HEK293 (cell line): ENCODE data around the gene SLC25A13.

ENCODE experiments used
- CTCF ChIA-PET: fragments of 350-600 bp; formaldehyde crosslinking; extraction: SDS; loops from one replicate; lab custom pipeline; 2021; ENCODE audit warnings: antibody characterized with exemption; lab: Yijun Ruan, JAX
- POLR2A ChIA-PET: fragments of 300-600 bp; formaldehyde crosslinking; extraction: SDS; loops from one replicate; lab custom pipeline; 2020; ENCODE audit warnings: antibody characterized with exemption, inconsistent platforms; lab: Yijun Ruan, JAX
- H3K27ac ChIP-seq: fragments of 200-500 bp; sonication (Bioruptor generic); 2 replicates; pipeline ENCODE4 v1.5.1; 2014; ENCODE audit warnings: low read depth, low read length, control low read depth, inconsistent platforms; ENCODE audit errors: extremely low read depth
- H3K36me3 ChIP-seq, 2 experiments: fragments of 200-500 bp in 1 of 2; sonication (Bioruptor generic) in 1 of 2; 1 replicate in 1 of 2; 2 replicates in 1 of 2; pipeline ENCODE4 v1.5.1; 2014 to 2017; ENCODE audit warnings: inconsistent platforms in 2 of 2, low read length in 2 of 2; ENCODE audit not compliant: control insufficient read depth in 2 of 2, insufficient read depth in 1 of 2
- H3K4me1 ChIP-seq: fragments of 200-500 bp; sonication (Bioruptor generic); 2 replicates; pipeline ENCODE4 v1.5.1; 2014; ENCODE audit warnings: mild to moderate bottlenecking, low read length, inconsistent platforms; ENCODE audit not compliant: control insufficient read depth, insufficient read depth
- H3K4me3 ChIP-seq: 2 replicates; pipeline ENCODE4 v1.5.1; 2011; ENCODE audit warnings: low read depth, mild to moderate bottlenecking, control low read depth, low read length, moderate library complexity
- H3K9me3 ChIP-seq: fragments of 200-500 bp; sonication (Bioruptor generic); 2 replicates; pipeline ENCODE4 v1.5.1; 2014; ENCODE audit warnings: low read depth, low read length, inconsistent platforms; ENCODE audit not compliant: control insufficient read depth, insufficient read depth
- MEIS1 ChIP-seq: sonication (generic); formaldehyde crosslinking; IDR thresholded peaks from 2 replicates; pipeline ENCODE4 v1.8.1; 2022; ENCODE audit warnings: missing genetic modification reagents, mild to moderate bottlenecking, borderline replicate concordance
- RBAK ChIP-seq: fragments of 450-650 bp; formaldehyde crosslinking; IDR thresholded peaks from 2 replicates; pipeline ENCODE4 v1.5.1; 2016; ENCODE audit warnings: missing biosample characterization, missing genetic modification characterization
- ZBTB17 ChIP-seq: fragments of 450-650 bp; formaldehyde crosslinking; IDR thresholded peaks from 2 replicates; pipeline ENCODE4 v1.5.1; 2016; ENCODE audit warnings: missing biosample characterization, missing genetic modification characterization
- ZNF138 ChIP-seq: fragments of 450-650 bp; formaldehyde crosslinking; IDR thresholded peaks from 2 replicates; pipeline ENCODE4 v1.5.1; 2016; ENCODE audit warnings: missing biosample characterization, missing genetic modification characterization, borderline replicate concordance
- ZNF169 ChIP-seq: fragments of 450-650 bp; formaldehyde crosslinking; IDR thresholded peaks from 2 replicates; pipeline ENCODE4 v1.5.1; 2016; ENCODE audit warnings: missing biosample characterization, missing genetic modification characterization
- ZNF335 ChIP-seq: fragments of 450-650 bp; formaldehyde crosslinking; conservative IDR thresholded peaks from 2 replicates; pipeline ENCODE4 v1.5.1; 2016; ENCODE audit warnings: missing biosample characterization, missing genetic modification characterization
- ZNF423 ChIP-seq: fragments of 450-650 bp; formaldehyde crosslinking; IDR thresholded peaks from 2 replicates; pipeline ENCODE4 v1.5.1; 2016; ENCODE audit warnings: missing biosample characterization, missing genetic modification characterization
- ZNF548 ChIP-seq: fragments of 450-650 bp; formaldehyde crosslinking; IDR thresholded peaks from 2 replicates; pipeline ENCODE4 v1.5.1; 2016; ENCODE audit warnings: missing biosample characterization, missing genetic modification characterization
- ZNF561 ChIP-seq: fragments of 450-650 bp; IDR thresholded peaks from 2 replicates; pipeline ENCODE4 v1.5.1; 2018; ENCODE audit warnings: missing biosample characterization, missing genetic modification characterization, borderline replicate concordance
- ZNF670 ChIP-seq: fragments of 450-650 bp; formaldehyde crosslinking; IDR thresholded peaks from 2 replicates; pipeline ENCODE4 v1.5.1; 2016; ENCODE audit warnings: missing biosample characterization, missing genetic modification characterization, low read depth
- ZNF677 ChIP-seq: fragments of 450-650 bp; IDR thresholded peaks from 2 replicates; pipeline ENCODE4 v1.5.0; 2018; ENCODE audit warnings: missing biosample characterization, mild to moderate bottlenecking, missing genetic modification characterization, moderate library complexity
- ZNF701 ChIP-seq: fragments of 450-650 bp; formaldehyde crosslinking; IDR thresholded peaks from 2 replicates; pipeline ENCODE4 v1.5.1; 2016; ENCODE audit warnings: missing biosample characterization, missing genetic modification characterization
- ZNF768 ChIP-seq: fragments of 450-650 bp; formaldehyde crosslinking; IDR thresholded peaks from 2 replicates; pipeline ENCODE4 v1.5.1; 2018; ENCODE audit warnings: missing biosample characterization, mild to moderate bottlenecking, missing genetic modification characterization
- ZNF830 ChIP-seq: fragments of 450-650 bp; IDR thresholded peaks from 2 replicates; pipeline ENCODE4 v1.5.0; 2018; ENCODE audit warnings: missing biosample characterization, missing genetic modification characterization, low read depth, mild to moderate bottlenecking, moderate library complexity
- ZXDB ChIP-seq: fragments of 450-650 bp; formaldehyde crosslinking; IDR thresholded peaks from 2 replicates; pipeline ENCODE4 v1.5.1; 2016; ENCODE audit warnings: missing biosample characterization, missing genetic modification characterization
- TF ChIP-seq, protein P1 (sequence below): fragments of 450-650 bp; formaldehyde crosslinking; IDR thresholded peaks from 2 replicates; pipeline ENCODE4 v1.5.1; 2016; ENCODE audit warnings: missing biosample characterization, missing genetic modification characterization, borderline replicate concordance
- TF ChIP-seq, protein P2 (sequence below): fragments of 450-650 bp; formaldehyde crosslinking; IDR thresholded peaks from 2 replicates; pipeline ENCODE4 v1.5.1; 2017; ENCODE audit warnings: missing biosample characterization, missing genetic modification characterization
- TF ChIP-seq, protein P3 (sequence below): fragments of 450-650 bp; formaldehyde crosslinking; IDR thresholded peaks from 2 replicates; pipeline ENCODE4 v1.5.1; 2016; ENCODE audit warnings: missing biosample characterization, missing genetic modification characterization
- TF ChIP-seq, protein P4 (sequence below): sonication (generic); formaldehyde crosslinking; IDR thresholded peaks from 2 replicates; pipeline ENCODE4 v1.8.1; 2022; ENCODE audit warnings: mild to moderate bottlenecking, moderate library complexity, missing genetic modification reagents

SLC25A13 gene

DNA sequence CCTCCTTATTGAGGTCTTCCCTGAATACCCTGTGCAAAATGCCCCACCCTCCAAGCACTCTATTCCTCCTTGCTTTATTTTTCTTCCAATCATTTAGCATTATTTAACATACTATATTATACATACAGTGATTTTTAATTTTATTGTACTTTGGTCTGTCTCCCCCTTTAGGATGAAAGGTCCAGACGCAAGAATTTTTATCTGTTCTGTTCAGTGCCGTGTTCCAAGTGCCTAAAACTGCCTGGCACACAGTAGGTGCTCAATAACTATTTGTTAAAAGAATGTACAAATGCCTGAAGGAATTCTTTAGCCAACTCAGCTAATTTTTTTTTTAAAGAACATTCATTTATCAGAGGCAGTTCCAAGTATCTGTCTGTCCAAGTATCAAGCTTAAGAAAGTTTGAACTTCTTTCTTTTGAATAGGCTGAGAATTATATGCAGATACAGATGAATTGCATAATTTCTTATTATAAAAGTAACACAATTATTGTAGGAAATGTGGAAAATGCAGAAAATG is 34.1 kb upstream of the SLC25A13 start (continued):
- TF ChIP-seq, protein P1, sequence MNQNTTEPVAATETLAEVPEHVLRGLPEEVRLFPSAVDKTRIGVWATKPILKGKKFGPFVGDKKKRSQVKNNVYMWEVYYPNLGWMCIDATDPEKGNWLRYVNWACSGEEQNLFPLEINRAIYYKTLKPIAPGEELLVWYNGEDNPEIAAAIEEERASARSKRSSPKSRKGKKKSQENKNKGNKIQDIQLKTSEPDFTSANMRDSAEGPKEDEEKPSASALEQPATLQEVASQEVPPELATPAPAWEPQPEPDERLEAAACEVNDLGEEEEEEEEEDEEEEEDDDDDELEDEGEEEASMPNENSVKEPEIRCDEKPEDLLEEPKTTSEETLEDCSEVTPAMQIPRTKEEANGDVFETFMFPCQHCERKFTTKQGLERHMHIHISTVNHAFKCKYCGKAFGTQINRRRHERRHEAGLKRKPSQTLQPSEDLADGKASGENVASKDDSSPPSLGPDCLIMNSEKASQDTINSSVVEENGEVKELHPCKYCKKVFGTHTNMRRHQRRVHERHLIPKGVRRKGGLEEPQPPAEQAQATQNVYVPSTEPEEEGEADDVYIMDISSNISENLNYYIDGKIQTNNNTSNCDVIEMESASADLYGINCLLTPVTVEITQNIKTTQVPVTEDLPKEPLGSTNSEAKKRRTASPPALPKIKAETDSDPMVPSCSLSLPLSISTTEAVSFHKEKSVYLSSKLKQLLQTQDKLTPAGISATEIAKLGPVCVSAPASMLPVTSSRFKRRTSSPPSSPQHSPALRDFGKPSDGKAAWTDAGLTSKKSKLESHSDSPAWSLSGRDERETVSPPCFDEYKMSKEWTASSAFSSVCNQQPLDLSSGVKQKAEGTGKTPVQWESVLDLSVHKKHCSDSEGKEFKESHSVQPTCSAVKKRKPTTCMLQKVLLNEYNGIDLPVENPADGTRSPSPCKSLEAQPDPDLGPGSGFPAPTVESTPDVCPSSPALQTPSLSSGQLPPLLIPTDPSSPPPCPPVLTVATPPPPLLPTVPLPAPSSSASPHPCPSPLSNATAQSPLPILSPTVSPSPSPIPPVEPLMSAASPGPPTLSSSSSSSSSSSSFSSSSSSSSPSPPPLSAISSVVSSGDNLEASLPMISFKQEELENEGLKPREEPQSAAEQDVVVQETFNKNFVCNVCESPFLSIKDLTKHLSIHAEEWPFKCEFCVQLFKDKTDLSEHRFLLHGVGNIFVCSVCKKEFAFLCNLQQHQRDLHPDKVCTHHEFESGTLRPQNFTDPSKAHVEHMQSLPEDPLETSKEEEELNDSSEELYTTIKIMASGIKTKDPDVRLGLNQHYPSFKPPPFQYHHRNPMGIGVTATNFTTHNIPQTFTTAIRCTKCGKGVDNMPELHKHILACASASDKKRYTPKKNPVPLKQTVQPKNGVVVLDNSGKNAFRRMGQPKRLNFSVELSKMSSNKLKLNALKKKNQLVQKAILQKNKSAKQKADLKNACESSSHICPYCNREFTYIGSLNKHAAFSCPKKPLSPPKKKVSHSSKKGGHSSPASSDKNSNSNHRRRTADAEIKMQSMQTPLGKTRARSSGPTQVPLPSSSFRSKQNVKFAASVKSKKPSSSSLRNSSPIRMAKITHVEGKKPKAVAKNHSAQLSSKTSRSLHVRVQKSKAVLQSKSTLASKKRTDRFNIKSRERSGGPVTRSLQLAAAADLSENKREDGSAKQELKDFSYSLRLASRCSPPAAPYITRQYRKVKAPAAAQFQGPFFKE (tag by site-specific recombination), result no peak
- TF ChIP-seq MEIS1 (CRISPR knock-in tag) (no peak), ZBTB17 (tag by site-specific recombination) (no peak), ZNF548 (no peak), ZXDB (tag by site-specific recombination) (no peak)

DNA sequence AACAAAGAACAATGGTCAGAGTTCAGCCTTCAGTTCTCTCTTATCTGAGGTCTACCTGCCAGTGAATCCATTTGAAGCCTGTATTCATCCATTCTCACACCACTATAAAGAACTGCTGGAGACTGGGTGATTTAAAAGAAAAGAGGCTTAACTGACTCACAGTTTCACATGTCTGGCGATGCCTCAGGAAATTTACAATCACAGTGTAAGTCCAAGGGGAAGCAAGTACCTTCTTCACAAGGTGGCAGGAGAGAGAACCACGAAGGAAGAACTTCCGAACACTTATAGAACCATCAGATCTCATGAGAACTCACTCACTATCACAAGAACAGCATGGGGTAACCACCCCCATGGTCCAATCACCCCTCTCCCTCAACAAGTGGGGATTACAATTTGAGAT is 33.0 kb upstream of the SLC25A13 start:
- Histone ChIP-seq H3K27ac (no peak overlapping the region), H3K36me3 (no peaks in the 10 kb centered on the region), H3K9me3 (no peaks in the 10 kb centered on the region), H3K4me3 (no peak overlapping the region), H3K4me1 (no peaks in the 10 kb centered on the region)
- CTCF ChIA-PET, result interaction anchor here (0.7 to 0.8 kb wide), 3 partner anchors 22 to 119 kb away, joined by 3 to 4 read pairs (median 3); no protein-coding TSS in a partner anchor
- no peak for TF ChIP-seq ZNF423 (tag by site-specific recombination)
- TF ChIP-seq, protein P2, sequence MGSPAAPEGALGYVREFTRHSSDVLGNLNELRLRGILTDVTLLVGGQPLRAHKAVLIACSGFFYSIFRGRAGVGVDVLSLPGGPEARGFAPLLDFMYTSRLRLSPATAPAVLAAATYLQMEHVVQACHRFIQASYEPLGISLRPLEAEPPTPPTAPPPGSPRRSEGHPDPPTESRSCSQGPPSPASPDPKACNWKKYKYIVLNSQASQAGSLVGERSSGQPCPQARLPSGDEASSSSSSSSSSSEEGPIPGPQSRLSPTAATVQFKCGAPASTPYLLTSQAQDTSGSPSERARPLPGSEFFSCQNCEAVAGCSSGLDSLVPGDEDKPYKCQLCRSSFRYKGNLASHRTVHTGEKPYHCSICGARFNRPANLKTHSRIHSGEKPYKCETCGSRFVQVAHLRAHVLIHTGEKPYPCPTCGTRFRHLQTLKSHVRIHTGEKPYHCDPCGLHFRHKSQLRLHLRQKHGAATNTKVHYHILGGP (tag by site-specific recombination), result no peak
- no peak for TF ChIP-seq ZNF670
- TF ChIP-seq, protein P3, sequence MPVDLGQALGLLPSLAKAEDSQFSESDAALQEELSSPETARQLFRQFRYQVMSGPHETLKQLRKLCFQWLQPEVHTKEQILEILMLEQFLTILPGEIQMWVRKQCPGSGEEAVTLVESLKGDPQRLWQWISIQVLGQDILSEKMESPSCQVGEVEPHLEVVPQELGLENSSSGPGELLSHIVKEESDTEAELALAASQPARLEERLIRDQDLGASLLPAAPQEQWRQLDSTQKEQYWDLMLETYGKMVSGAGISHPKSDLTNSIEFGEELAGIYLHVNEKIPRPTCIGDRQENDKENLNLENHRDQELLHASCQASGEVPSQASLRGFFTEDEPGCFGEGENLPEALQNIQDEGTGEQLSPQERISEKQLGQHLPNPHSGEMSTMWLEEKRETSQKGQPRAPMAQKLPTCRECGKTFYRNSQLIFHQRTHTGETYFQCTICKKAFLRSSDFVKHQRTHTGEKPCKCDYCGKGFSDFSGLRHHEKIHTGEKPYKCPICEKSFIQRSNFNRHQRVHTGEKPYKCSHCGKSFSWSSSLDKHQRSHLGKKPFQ (tag by site-specific recombination), result no peak
- TF ChIP-seq ZNF677, result no peak
- no peak for TF ChIP-seq ZNF335 (tag by site-specific recombination)
- no peak for TF ChIP-seq ZNF830 (tag by site-specific recombination)
- TF ChIP-seq RBAK (tag by site-specific recombination), result no peak
- TF ChIP-seq ZNF561 (tag by site-specific recombination), result no peak
- TF ChIP-seq ZNF138 (tag by site-specific recombination), result no peak
- TF ChIP-seq ZNF169 (tag by site-specific recombination), result no peak
- TF ChIP-seq, protein P4, sequence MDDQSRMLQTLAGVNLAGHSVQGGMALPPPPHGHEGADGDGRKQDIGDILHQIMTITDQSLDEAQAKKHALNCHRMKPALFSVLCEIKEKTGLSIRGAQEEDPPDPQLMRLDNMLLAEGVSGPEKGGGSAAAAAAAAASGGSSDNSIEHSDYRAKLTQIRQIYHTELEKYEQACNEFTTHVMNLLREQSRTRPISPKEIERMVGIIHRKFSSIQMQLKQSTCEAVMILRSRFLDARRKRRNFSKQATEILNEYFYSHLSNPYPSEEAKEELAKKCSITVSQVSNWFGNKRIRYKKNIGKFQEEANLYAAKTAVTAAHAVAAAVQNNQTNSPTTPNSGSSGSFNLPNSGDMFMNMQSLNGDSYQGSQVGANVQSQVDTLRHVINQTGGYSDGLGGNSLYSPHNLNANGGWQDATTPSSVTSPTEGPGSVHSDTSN (CRISPR knock-in tag), result no peak
- TF ChIP-seq ZNF701, result no peak
- no peak for TF ChIP-seq ZNF768 (tag by site-specific recombination)
- POLR2A ChIA-PET, result no interaction called here
